Epithelial cell of proximal tubule (primary cell): ENCODE measurements around the gene SLC6A19. TPM values are rescaled to one million over a fixed set of nuclear protein-coding genes. Genes with fewer than 3 reads are reported as not detected.

ENCODE experiments used
- DNase-seq: peaks from one replicate; pipeline ENCODE4 v3.0.0-alpha.2; 2011; ENCODE audit warnings: low read depth
- H3K4me3 ChIP-seq: 2 replicates; pipeline ENCODE4 v1.5.1; 2011; ENCODE audit warnings: low read depth, mild to moderate bottlenecking, low read length
- CTCF ChIP-seq: conservative IDR thresholded peaks from 2 replicates; pipeline ENCODE4 v1.5.1; 2012; ENCODE audit warnings: low read depth, mild to moderate bottlenecking, low read length
- total RNA-seq: library from RNA; depleted of rRNA; stranded (reverse); fragments of >200 nt; gene quantifications from 2 replicates; pipeline ENCODE4 v1.2.3, GENCODE V29; 2015

SLC6A19 gene
- total RNA-seq, 1 donor from 2014 or later = not detected

- no peak for TF ChIP-seq CTCF
- H3K4me3 ChIP-seq = no peak overlapping the region
- DNase-seq = no peak
Measured at GRCh38 chr5:1253456-1254105, 52.2 kb downstream of the SLC6A19 start.

- no peak for TF ChIP-seq CTCF
- no peak overlapping the region for H3K4me3 ChIP-seq
- no peak for DNase-seq
Measured at GRCh38 chr5:1254196-1254595, 52.8 kb downstream of the SLC6A19 start.

GRCh38 chr5:1255081-1255561, 53.7 kb downstream of the SLC6A19 start:
- no peak overlapping the region for H3K4me3 ChIP-seq
- no peak for DNase-seq
- no peak for TF ChIP-seq CTCF

DNA sequence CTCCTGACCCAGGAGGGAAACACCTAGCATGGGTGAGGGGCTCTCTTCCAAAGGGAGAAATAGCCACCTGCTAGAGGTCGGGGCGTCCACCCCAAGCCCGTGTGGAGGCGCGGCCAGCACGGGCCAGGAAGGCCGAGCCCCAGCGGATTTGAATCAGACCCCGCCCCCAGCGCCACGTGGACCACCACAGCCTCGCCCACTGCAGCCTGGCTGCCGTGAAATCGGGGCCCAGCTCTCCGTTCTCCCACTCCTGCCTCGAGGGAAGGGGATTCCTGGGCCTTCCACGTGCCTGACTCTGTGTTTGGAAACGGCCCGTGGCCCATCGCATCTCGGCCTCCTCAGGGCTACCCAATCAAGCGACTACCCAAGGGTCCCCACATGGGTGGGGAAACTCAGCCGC, 55.4 kb downstream of the SLC6A19 start:
- H3K4me3 ChIP-seq = no peak overlapping the region
- TF ChIP-seq CTCF = no peak
- no peak for DNase-seq

GRCh38 chr5:1257363-1257762, 56.0 kb downstream of the SLC6A19 start:
- no peak for DNase-seq
- no peak for TF ChIP-seq CTCF
- H3K4me3 ChIP-seq = no peak overlapping the region

- no peak for DNase-seq
- no peak overlapping the region for H3K4me3 ChIP-seq
- TF ChIP-seq CTCF = no peak
Measured at GRCh38 chr5:1257841-1258240, 56.4 kb downstream of the SLC6A19 start.
